SK-N-SH (cell line): Measurements from ENCODE around the gene C1QTNF8. TPM values are rescaled to one million over a fixed set of nuclear protein-coding genes. Genes with fewer than 3 reads are reported as not detected.

Experiments used
- CTCF ChIA-PET: fragments of 300-600, 350-600 bp; formaldehyde crosslinking; extraction: SDS; loops from one replicate; lab custom pipeline; 2021; lab: Yijun Ruan, JAX
- POLR2A ChIA-PET: fragments of 350-600 bp; sonication (Branson Sonifier 250); formaldehyde crosslinking; extraction: SDS; loops from one replicate; lab custom pipeline; 2020; ENCODE audit warnings: antibody characterized with exemption, inconsistent platforms; lab: Yijun Ruan, JAX
- DNase-seq: peaks from one replicate; pipeline ENCODE4 v3.0.0; 2012
- H2AFZ ChIP-seq: fragments of 200-600 bp; sonication (generic); 2 replicates; pipeline ENCODE4 v1.8.1; 2016; ENCODE audit warnings: antibody characterized with exemption, mild to moderate bottlenecking, low read depth
- H3F3A ChIP-seq: fragments of 200-600 bp; sonication (generic); replicated peaks from 2 replicates; pipeline ENCODE3; 2016; ENCODE audit warnings: antibody characterized with exemption, mild to moderate bottlenecking; ENCODE audit not compliant: insufficient read depth
- H3K27ac ChIP-seq, 2 experiments: fragments of 200-500 bp in 1 of 2; fragments of 200-600 bp in 1 of 2; sonication (Bioruptor generic) in 1 of 2; sonication (generic), shearing (Covaris generic) in 1 of 2; 2 replicates each; pipeline versions ENCODE4 v1.5.1 to v1.6.1; 2014 to 2016; ENCODE audit warnings: low read depth in 2 of 2, inconsistent platforms in 1 of 2, low read length in 1 of 2, mild to moderate bottlenecking in 1 of 2, mixed read lengths in 1 of 2
- H3K27me3 ChIP-seq: fragments of 200-600 bp; sonication (generic), shearing (Covaris generic); 2 replicates; pipeline ENCODE4 v1.6.1; 2016; ENCODE audit warnings: mixed run types; ENCODE audit not compliant: insufficient read depth
- H3K36me3 ChIP-seq, 2 experiments: fragments of 200-500 bp in 1 of 2; fragments of 200-600 bp in 1 of 2; sonication (Bioruptor generic) in 1 of 2; sonication (generic) in 1 of 2; replicated peaks in 1 of 2; 2 replicates each; pipeline versions ENCODE3 to v1.5.1; 2014 to 2016; ENCODE audit warnings: low read length in 1 of 2, mild to moderate bottlenecking in 1 of 2; ENCODE audit not compliant: insufficient read depth in 2 of 2, control insufficient read depth in 1 of 2
- H3K4me1 ChIP-seq, 2 experiments: fragments of 200-500 bp in 1 of 2; fragments of 200-600 bp in 1 of 2; sonication (Bioruptor generic) in 1 of 2; sonication (generic), shearing (Covaris generic) in 1 of 2; 2 replicates each; pipeline versions ENCODE4 v1.5.1 to v1.6.1; 2014 to 2016; ENCODE audit warnings: low read depth in 1 of 2, low read length in 1 of 2, mixed run types in 1 of 2; ENCODE audit not compliant: insufficient read depth in 2 of 2, control insufficient read depth in 1 of 2
- H3K4me2 ChIP-seq: fragments of 200-600 bp; sonication (generic), shearing (Covaris generic); 2 replicates; pipeline ENCODE4 v1.6.1; 2017; ENCODE audit warnings: mixed run types
- H3K4me3 ChIP-seq, 2 experiments: fragments of 200-500 bp in 1 of 2; fragments of 200-600 bp in 1 of 2; sonication (Bioruptor generic) in 1 of 2; sonication (generic), shearing (Covaris generic) in 1 of 2; 2 replicates each; pipeline versions ENCODE4 v1.5.1 to v1.8.1; 2014 to 2016; ENCODE audit warnings: low read depth in 2 of 2, inconsistent platforms in 1 of 2, low read length in 1 of 2, mild to moderate bottlenecking in 1 of 2, mixed read lengths in 1 of 2, moderate library complexity in 1 of 2
- H3K79me2 ChIP-seq: fragments of 200-600 bp; sonication (generic); 2 replicates; pipeline ENCODE4 v1.8.1; 2017; ENCODE audit warnings: mild to moderate bottlenecking; ENCODE audit not compliant: insufficient read depth
- H3K9ac ChIP-seq: fragments of 200-600 bp; sonication (generic); 2 replicates; pipeline ENCODE4 v1.6.1; 2017; ENCODE audit warnings: mixed run types
- H3K9me2 ChIP-seq: fragments of 200-600 bp; sonication (generic); 2 replicates; pipeline ENCODE4 v1.6.1; 2017; ENCODE audit warnings: mixed run types
- H3K9me3 ChIP-seq: fragments of 200-600 bp; sonication (generic); 2 replicates; pipeline ENCODE4 v1.6.1; 2017; ENCODE audit warnings: mixed run types, mild to moderate bottlenecking, moderate library complexity
- H4K20me1 ChIP-seq: fragments of 200-600 bp; sonication (generic); 2 replicates; pipeline ENCODE4 v1.6.1; 2017; ENCODE audit warnings: mild to moderate bottlenecking, mixed run types; ENCODE audit not compliant: insufficient read depth
- CHD2 ChIP-seq: fragments of 150-350 bp; IDR thresholded peaks from 2 replicates; pipeline ENCODE4 v1.6.1; 2018; ENCODE audit warnings: low read length; ENCODE audit not compliant: partially characterized antibody
- EP300 ChIP-seq, 2 experiments: IDR thresholded peaks; 2 replicates each; pipeline versions ENCODE4 v1.4.0 to v1.6.1; 2012; ENCODE audit warnings: borderline replicate concordance in 1 of 2, low read depth in 1 of 2, low read length in 1 of 2
- EZH2phosphoT487 ChIP-seq: fragments of 200-600 bp; sonication (generic); IDR thresholded peaks from 2 replicates; pipeline ENCODE4 v1.6.1; 2017; ENCODE audit warnings: low read depth, mixed run types, mild to moderate bottlenecking, antibody characterized with exemption, moderate library complexity, borderline replicate concordance
- FOSL2 ChIP-seq: IDR thresholded peaks from 2 replicates; pipeline ENCODE4 v1.4.0; 2012; ENCODE audit warnings: low read depth, mild to moderate bottlenecking, moderate library complexity, borderline replicate concordance
- FOXJ3 ChIP-seq: sonication (generic); formaldehyde crosslinking; IDR thresholded peaks from 2 replicates; pipeline ENCODE4 v1.5.1; 2020; ENCODE audit warnings: mild to moderate bottlenecking, missing genetic modification reagents
- GATA2 ChIP-seq: sonication (generic); formaldehyde crosslinking; IDR thresholded peaks from 2 replicates; pipeline ENCODE4 v1.5.0; 2020; ENCODE audit warnings: mild to moderate bottlenecking, missing genetic modification reagents
- MXI1 ChIP-seq: IDR thresholded peaks from 2 replicates; pipeline ENCODE4 v1.6.1; 2012; ENCODE audit warnings: mild to moderate bottlenecking, low read depth, low read length, improper control_type of control experiment
- PBX3 ChIP-seq: IDR thresholded peaks from 2 replicates; pipeline ENCODE4; 2012
- POLR2AphosphoS5 ChIP-seq: IDR thresholded peaks from 2 replicates; pipeline ENCODE4 v1.6.1; 2012; ENCODE audit warnings: low read depth, low read length
- RFX5 ChIP-seq: IDR thresholded peaks from 2 replicates; pipeline ENCODE4 v1.6.1; 2012; ENCODE audit warnings: mild to moderate bottlenecking, improper control_type of control experiment, low read length
- RXRA ChIP-seq: IDR thresholded peaks from 2 replicates; pipeline ENCODE4 v1.4.0; 2012; ENCODE audit warnings: low read depth, mild to moderate bottlenecking, borderline replicate concordance
- SMC3 ChIP-seq: IDR thresholded peaks from 2 replicates; pipeline ENCODE4 v1.6.1; 2012; ENCODE audit warnings: low read depth, low read length, improper control_type of control experiment
- TCF12 ChIP-seq: IDR thresholded peaks from 2 replicates; pipeline ENCODE4 v1.4.0; 2012
- TEAD4 ChIP-seq: IDR thresholded peaks from 2 replicates; pipeline ENCODE4 v1.4.0; 2012; ENCODE audit warnings: mild to moderate bottlenecking, borderline replicate concordance; ENCODE audit not compliant: insufficient read depth
- YY1 ChIP-seq: IDR thresholded peaks from 2 replicates; pipeline ENCODE4 v1.4.0; 2012; ENCODE audit warnings: low read depth, mild to moderate bottlenecking
- WGBS: methylation state at CpG from one replicate; pipeline ENCODE4 v1.1.6; 2017; ENCODE audit warnings: low lambda C conversion rate; 5-methylcytosine and 5-hydroxymethylcytosine counted together
- polyA plus RNA-seq, 3 experiments: library from polyadenylated mRNA; depleted of rRNA; stranded (reverse); fragments of >200 nt; gene quantifications; 2 replicates each; pipeline ENCODE4 v1.2.3, GENCODE V29; 2012
- TF ChIP-seq, protein P1 (sequence below): fragments of 200-600 bp; sonication (generic); IDR thresholded peaks from 2 replicates; pipeline ENCODE4 v1.6.1; 2017; ENCODE audit warnings: antibody characterized with exemption, mild to moderate bottlenecking, moderate library complexity
- TF ChIP-seq, protein P2 (sequence below): IDR thresholded peaks from 2 replicates; pipeline ENCODE4 v1.4.0; 2012; ENCODE audit warnings: low read depth

The C1QTNF8 gene
- polyA plus RNA-seq, 1 of the 3 experiments (the other 2 are of a cell fraction): not detected

- no peaks in the 10 kb centered on the region for H3K79me2 ChIP-seq
- WGBS: 34% methylated on average over 8 of the region's 9 CpGs
- TF ChIP-seq CHD2: no peak
- TF ChIP-seq FOSL2: no peak
- TF ChIP-seq, protein P1, sequence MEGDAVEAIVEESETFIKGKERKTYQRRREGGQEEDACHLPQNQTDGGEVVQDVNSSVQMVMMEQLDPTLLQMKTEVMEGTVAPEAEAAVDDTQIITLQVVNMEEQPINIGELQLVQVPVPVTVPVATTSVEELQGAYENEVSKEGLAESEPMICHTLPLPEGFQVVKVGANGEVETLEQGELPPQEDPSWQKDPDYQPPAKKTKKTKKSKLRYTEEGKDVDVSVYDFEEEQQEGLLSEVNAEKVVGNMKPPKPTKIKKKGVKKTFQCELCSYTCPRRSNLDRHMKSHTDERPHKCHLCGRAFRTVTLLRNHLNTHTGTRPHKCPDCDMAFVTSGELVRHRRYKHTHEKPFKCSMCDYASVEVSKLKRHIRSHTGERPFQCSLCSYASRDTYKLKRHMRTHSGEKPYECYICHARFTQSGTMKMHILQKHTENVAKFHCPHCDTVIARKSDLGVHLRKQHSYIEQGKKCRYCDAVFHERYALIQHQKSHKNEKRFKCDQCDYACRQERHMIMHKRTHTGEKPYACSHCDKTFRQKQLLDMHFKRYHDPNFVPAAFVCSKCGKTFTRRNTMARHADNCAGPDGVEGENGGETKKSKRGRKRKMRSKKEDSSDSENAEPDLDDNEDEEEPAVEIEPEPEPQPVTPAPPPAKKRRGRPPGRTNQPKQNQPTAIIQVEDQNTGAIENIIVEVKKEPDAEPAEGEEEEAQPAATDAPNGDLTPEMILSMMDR: no peak
- no peak for TF ChIP-seq FOXJ3 (CRISPR knock-in tag)
- no peak for TF ChIP-seq EP300 (IDR thresholded peaks at IDR 0.05; ENCODE audit: borderline replicate concordance in 1 of 2, low read depth in 1 of 2, low read length in 1 of 2)
- TF ChIP-seq RXRA: no peak
- no peak for TF ChIP-seq POLR2AphosphoS5
- no peak for TF ChIP-seq SMC3
- TF ChIP-seq TCF12: no peak
- TF ChIP-seq TEAD4: no peak
- TF ChIP-seq, protein P2, sequence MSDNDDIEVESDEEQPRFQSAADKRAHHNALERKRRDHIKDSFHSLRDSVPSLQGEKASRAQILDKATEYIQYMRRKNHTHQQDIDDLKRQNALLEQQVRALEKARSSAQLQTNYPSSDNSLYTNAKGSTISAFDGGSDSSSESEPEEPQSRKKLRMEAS: no peak
- TF ChIP-seq YY1: no peak
- TF ChIP-seq RFX5: no peak
- TF ChIP-seq GATA2 (CRISPR knock-in tag): no peak
- no peak for TF ChIP-seq EZH2phosphoT487
- no peak for TF ChIP-seq PBX3
- no peak for TF ChIP-seq MXI1
- TF ChIP-seq, all 33 proteins: peak for 0
- H3K27ac ChIP-seq: no peak overlapping the region
- no peak for DNase-seq
- H2AFZ ChIP-seq: no peak overlapping the region
- H3K36me3 ChIP-seq: no peaks in the 10 kb centered on the region
- ChIA-PET CTCF (interaction anchor here (0.7 to 1.3 kb wide), 2 partner anchors 51 to 231 kb away, joined by 3 read pairs; no protein-coding TSS in a partner anchor), POLR2A (no interaction called here)
- no peaks in the 10 kb centered on the region for H3F3A ChIP-seq
- H3K9me3 ChIP-seq: no peaks in the 10 kb centered on the region
- H3K27me3 ChIP-seq: peaks cover 29% of the 10 kb centered on the region; the same call in 1 of the 2 replicates
- H3K9me2 ChIP-seq: no peaks in the 10 kb centered on the region
- H3K4me3 ChIP-seq: no peak overlapping the region
- no peaks in the 10 kb centered on the region for H4K20me1 ChIP-seq
- no peaks in the 10 kb centered on the region; a peak in 1 of 4 replicates for H3K4me1 ChIP-seq
- no peak overlapping the region for H3K4me2 ChIP-seq
- H3K9ac ChIP-seq: no peak overlapping the region
Measured at GRCh38 chr16:1052721-1053120, 43.3 kb downstream of the C1QTNF8 start.
